Astrocyte of the hippocampus (primary cell): ENCODE measurements around the gene CCDC88B.

Source experiments
- DNase-seq: peaks from one replicate; pipeline ENCODE4 v3.0.0; 2011; ENCODE audit warnings: low read depth, low spot score

CCDC88B gene, protein sequence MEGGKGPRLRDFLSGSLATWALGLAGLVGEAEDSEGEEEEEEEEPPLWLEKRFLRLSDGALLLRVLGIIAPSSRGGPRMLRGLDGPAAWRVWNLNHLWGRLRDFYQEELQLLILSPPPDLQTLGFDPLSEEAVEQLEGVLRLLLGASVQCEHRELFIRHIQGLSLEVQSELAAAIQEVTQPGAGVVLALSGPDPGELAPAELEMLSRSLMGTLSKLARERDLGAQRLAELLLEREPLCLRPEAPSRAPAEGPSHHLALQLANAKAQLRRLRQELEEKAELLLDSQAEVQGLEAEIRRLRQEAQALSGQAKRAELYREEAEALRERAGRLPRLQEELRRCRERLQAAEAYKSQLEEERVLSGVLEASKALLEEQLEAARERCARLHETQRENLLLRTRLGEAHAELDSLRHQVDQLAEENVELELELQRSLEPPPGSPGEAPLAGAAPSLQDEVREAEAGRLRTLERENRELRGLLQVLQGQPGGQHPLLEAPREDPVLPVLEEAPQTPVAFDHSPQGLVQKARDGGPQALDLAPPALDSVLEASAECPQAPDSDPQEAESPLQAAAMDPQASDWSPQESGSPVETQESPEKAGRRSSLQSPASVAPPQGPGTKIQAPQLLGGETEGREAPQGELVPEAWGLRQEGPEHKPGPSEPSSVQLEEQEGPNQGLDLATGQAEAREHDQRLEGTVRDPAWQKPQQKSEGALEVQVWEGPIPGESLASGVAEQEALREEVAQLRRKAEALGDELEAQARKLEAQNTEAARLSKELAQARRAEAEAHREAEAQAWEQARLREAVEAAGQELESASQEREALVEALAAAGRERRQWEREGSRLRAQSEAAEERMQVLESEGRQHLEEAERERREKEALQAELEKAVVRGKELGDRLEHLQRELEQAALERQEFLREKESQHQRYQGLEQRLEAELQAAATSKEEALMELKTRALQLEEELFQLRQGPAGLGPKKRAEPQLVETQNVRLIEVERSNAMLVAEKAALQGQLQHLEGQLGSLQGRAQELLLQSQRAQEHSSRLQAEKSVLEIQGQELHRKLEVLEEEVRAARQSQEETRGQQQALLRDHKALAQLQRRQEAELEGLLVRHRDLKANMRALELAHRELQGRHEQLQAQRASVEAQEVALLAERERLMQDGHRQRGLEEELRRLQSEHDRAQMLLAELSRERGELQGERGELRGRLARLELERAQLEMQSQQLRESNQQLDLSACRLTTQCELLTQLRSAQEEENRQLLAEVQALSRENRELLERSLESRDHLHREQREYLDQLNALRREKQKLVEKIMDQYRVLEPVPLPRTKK (N-terminal part only)

GRCh38 chr11:64339754-64340408, at the start of gene CCDC88B:
TSS of gene CCDC88B (plus strand) at chr11:64340204. CDS start at chr11:64340267, 63 bp downstream.
- DNase-seq: no peak

GRCh38 chr11:64290352-64291261, 49.4 kb upstream of the CCDC88B start:
- DNase-seq: no peak

DNA sequence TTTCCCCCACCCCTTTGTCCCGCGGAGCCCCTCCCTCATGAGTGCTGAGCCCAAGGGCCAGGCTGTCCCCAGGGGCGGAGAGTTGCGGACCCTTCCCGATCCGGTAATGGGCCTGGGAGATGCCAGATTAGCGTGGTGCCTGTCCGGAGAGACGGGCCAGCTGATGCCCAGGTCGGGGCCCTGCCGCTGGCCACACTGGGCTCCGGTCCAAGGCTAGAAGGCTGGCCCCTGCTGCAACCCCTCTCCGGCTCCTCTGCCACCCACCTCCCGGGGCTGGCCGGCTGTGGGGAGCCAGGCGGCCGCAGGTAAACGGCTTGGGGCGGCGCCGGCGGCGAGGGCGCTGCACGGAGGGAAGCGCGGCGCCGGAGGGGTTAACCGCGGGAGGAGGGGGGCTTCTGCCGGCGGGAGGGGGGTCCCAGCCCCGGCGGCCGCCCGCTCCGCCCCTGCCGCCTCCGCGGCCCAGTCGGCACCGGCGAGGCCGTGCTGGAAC, 48.7 kb upstream of the CCDC88B start, which contains the start of gene KCNK4:
Gene KCNK4 (plus strand): TSS at position 41 of the 490 bp plus-strand sequence. CDS start 1,717 bp downstream, outside the sequence.
- DNase-seq: no peak

DNA sequence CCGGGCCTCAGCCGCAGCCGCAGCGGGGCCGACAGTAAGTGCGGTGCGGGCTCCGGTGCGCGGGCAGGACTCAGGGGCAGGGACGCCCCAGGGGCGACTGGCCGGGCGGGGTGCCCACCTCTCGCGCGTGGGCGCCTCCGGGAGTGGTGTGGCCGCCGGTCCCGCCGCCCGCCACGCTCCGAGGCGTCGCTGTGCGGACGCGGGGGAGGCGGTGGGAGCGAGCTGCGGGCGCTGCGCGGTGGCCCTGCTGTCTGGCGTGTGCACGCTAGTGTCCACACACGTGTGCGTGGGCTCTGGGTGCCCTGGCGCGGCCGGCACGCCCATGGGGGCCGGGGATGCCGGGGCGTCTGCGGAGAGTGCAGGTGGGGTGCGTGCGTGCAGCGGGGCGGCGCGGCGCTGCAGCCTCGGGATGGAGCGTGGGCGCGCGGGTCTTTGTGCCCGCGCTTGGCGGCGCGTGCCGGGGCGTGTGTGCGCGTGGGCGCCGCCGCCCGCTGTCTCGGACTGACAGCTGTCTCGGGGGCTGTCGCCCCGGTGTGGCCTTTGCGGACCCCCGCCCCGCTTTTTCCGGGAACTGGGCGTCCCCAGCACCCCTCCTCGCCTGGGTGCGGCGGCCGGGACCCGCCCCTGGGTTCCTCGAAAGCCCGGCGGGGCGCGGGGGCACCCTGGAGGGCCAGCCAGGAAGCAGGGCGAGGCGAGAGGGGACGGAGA, 48.1 kb upstream of the CCDC88B start:
- DNase-seq: no peak

GRCh38 chr11:64292460-64293254, 47.3 kb upstream of the CCDC88B start:
- no peak for DNase-seq

DNA sequence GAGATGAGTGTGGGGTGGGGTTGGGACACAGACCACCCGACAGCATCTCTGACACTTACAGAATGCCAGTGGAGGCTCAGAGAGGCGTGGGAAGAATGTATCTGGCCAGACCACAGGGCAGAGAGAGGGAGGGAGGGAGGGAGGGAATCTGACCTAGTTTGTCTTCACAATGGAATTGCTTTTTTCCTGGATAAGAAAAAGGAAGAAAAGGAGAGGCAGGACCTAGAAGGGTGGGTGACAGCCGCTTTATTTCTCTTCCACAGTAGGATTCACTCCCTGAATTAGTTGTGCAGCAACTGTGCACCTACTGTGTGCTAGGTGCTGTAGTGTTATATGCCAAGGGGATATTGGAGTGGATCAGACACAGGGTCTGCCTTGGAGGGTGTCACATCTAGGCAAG, 45.2 kb upstream of the CCDC88B start:
- peak; percentile 62 for DNase-seq

- DNase-seq: no peak
These were observed 44.2 kb upstream of the CCDC88B start for GRCh38 chr11:64295760-64296159.

GRCh38 chr11:64296236-64296635, 43.8 kb upstream of the CCDC88B start:
- DNase-seq: no peak

GRCh38 chr11:64296830-64297698, 42.9 kb upstream of the CCDC88B start:
- DNase-seq: no peak

- no peak for DNase-seq
These were observed 42.2 kb upstream of the CCDC88B start for GRCh38 chr11:64297699-64298358.

- peak; percentile 63 for DNase-seq
These were observed 40.8 kb upstream of the CCDC88B start for GRCh38 chr11:64298966-64299846.

DNA sequence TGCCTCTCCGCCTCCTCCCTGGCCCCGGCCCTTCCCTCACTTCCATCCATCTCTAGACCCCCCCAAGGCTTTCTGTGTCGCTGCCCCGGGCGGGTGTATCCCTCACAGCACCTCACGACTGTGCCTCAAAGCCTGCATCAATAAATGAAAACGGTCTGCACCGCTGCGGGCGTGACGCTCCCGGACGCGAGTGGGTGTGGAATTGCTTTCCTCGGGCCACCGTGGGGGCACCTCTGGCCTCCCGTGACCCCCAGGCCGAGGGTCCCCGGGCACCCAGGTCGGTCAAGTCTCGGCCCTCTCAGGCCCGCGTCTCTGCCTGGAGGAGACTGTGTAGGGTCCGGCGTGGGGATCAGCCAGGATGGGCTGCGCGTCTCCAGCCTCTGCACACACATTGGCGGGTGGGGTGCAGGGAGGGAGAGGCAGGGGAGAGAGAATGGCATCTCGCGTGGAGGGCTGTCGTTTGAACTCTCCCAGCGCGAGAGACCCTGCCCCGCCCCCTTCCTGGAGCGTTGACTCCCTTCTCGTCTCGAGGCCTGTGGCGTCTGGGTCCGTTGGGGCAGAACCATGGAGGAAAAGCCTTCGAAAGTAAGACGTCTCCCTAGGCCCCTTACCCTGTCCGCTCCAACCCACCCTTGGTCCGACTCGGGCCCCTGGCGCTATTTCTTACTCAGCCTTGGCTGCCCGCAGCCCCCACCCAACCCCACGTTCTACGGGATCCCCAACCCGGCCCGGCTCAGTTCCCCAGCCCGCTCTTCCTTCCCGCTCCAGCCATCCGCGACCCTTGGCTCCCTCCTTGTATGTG, 40.0 kb upstream of the CCDC88B start, which contains the start of gene CATSPERZ:
Gene CATSPERZ (plus strand): TSS at position 512 of the 802 bp plus-strand sequence. CDS start 53 bp downstream, at position 565.
- DNase-seq: no peak

- DNase-seq: no peak
These were observed 36.6 kb upstream of the CCDC88B start for GRCh38 chr11:64303109-64304031.

GRCh38 chr11:64304032-64304315, 36.0 kb upstream of the CCDC88B start:
- no peak for DNase-seq
